Effector CD4-positive, alpha-beta T cell (primary cell): ENCODE measurements around the gene KRTAP1-4.
"Not testable (repeated sequence)": the region's sequence is repeated elsewhere in the genome, so short reads cannot be mapped to it uniquely, and the experiment has no call there.

Experiments
- DNase-seq: peaks from one replicate; pipeline ENCODE4 v3.0.0-alpha.2; 2020

The KRTAP1-4 gene

DNA sequence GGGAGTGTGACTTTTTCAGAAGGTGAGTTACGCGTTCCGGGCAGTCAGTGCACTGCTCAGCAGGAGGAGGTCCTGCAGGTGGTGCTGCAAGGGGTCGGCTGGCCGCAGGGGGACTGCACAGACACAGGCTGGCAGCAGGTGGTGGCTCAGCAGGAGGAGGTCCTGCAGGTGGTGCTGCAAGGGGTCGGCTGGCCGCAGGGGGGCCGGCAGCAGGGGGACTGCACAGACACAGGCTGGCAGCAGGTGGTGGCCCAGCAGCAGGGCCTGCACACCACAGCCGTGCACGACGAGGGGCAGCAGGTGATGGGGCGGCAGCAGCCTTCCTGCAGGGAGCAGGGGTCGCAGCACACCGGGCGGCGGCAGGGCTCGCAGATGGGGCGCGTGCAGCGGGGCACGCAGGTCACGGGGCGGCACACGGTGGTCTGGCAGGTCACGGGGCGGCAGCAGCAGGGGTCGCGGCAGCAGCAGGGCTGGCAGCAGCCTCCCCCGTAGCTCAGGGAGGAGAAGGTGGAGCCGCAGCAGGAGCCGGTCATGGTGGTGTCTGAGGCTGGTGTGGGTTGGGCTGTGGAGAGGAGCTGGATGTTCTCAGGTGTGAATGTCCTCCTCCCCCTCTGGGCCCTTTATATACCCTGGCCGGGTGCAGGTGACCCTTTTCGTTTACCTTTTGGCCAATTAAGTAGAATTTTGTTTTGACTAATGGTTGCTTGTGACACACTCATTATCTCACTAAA is 16.9 kb upstream of the KRTAP1-4 start, which contains the start of gene KRTAP2-1:
Gene KRTAP2-1 (minus strand): TSS at position 582 of the 731 bp plus-strand sequence. CDS start 49 bp downstream, at position 533.
- not testable (repeated sequence) for DNase-seq

GRCh38 chr17:41042953-41043352 is 13.0 kb upstream of the KRTAP1-4 start:
- DNase-seq: no peak

DNA sequence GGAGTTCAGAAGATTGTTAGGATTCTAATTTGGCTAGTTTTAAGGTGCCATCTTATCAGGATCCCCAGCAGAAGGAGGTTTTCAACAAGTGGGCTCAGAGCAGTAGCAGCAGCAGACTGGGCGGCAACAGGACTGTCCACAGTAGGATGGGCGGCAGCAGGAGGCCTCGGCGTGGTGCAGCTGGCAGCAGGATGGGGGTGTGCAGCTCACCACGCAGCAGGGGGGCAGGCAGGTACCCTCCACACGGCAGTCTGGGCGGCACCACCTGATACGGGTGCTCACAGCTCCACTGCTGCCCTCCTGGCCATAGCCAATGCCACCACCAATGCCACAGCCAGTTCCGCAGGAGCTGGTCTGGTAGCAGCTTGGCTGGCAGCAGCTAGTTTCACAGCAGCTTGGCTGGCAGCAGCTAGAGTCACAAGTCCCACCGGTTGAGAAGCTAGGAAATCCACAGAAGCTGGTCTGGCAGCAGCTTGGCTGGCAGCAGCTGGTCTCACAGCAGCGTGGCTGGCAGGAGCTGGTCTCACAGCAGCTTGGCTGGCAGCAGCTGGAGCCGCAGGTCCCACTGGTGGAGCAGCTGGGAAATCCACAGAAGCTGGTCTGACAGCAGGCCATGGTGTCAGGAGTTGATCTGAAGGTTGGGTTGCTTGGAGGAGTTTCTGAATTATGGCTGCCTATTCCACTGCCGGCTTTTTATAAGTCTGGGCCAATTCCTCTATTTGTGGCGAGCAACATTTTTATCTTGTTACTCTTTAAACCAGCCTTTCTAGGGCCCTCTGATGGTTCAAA is 11.0 kb upstream of the KRTAP1-4 start, which contains the start of gene KRTAP1-1:
Gene KRTAP1-1 (minus strand): TSS at position 668 of the 789 bp plus-strand sequence. CDS start 53 bp downstream, at position 615.
- DNase-seq: not testable (repeated sequence)

- no peak for DNase-seq
These were observed 7.9 kb upstream of the KRTAP1-4 start for GRCh38 chr17:41037853-41038350.

DNA sequence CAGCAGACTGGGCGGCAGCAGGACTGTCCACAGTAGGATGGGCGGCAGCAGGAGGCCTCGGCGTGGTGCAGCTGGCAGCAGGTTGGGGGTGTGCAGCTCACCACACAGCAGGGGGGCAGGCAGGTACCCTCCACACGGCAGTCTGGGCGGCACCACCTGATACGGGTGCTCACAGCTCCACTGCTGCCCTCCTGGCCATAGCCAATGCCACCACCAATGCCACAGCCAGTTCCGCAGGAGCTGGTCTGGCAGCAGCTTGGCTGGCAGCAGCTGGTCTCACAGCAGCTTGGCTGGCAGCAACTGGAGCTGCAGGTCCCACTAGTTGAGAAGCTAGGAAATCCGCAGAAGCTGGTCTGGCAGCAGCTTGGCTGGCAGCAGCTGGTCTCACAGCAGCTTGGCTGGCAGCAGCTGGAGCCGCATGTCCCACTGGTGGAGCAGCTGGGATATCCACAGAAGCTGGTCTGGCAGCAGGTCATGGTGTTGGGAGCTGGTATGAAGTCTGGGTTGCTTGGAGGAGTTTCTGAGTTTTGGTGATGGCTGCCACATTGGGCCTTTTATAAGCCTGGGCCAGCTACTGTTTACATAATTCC is 4.4 kb upstream of the KRTAP1-4 start, which contains the start of gene KRTAP1-3:
Gene KRTAP1-3 (minus strand): TSS at position 529 of the 590 bp plus-strand sequence. CDS start 53 bp downstream, at position 476.
- DNase-seq: not testable (repeated sequence)

DNA sequence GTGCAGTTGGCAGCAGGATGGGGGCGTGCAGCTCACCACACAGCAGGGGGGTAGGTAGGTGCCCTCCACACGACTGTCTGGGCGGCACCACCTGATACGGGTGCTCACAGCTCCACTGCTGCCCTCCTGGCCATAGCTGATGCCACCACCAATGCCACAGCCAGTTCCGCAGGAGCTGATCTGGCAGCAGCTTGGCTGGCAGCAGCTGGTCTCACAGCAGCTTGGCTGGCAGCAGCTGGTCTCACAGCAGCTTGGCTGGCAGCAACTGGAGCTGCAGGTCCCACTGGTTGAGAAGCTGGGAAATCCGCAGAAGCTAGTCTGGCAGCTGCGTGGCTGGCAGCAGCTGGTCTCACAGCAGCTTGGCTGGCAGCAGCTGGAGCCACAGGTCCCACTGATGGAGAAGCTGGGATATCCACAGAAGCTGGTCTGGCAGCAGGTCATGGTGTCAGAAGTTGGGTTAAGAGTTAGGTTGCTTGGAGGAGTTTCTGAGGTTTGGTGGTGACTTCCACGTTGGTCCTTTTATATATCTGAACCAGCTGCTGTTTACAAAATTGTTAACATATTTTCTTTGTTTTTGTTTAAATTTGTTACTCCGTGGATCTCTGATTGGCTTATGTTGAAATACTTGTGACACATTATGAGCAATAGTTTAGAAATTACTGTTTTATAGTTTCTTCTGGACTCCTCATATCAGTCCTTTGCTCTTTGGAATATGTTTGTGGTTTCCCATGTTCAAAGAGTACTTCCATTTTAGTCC is 3.1 kb downstream of the KRTAP1-4 start, which contains the start of gene KRTAP1-5:
Gene KRTAP1-5 (minus strand): TSS at position 494 of the 757 bp plus-strand sequence. CDS start 53 bp downstream, at position 441.
- no peak for DNase-seq

- DNase-seq: no peak
These were observed 5.3 kb downstream of the KRTAP1-4 start for GRCh38 chr17:41024697-41025096.

GRCh38 chr17:41020336-41020735 is 9.7 kb downstream of the KRTAP1-4 start:
- no peak for DNase-seq

DNA sequence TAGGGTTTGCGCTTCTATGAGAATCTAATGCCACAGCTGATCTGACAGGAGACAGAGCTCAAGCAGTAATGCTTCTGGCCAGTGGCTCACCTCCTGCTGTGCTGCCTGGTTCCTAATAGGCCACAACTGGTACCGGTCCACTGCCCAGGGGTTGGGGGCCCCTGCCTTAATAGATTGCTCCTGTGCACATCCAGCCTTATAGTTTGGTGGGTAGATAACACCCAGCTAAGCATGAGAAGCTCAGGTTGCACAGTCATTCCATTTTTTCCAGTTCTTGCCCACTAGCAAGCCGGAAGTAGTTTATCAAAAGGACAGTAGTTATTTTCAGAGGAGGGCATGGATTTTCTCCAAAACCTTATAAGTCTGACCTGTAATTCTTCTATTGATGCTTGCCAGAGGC is 10.6 kb downstream of the KRTAP1-4 start:
- DNase-seq: no peak

DNA sequence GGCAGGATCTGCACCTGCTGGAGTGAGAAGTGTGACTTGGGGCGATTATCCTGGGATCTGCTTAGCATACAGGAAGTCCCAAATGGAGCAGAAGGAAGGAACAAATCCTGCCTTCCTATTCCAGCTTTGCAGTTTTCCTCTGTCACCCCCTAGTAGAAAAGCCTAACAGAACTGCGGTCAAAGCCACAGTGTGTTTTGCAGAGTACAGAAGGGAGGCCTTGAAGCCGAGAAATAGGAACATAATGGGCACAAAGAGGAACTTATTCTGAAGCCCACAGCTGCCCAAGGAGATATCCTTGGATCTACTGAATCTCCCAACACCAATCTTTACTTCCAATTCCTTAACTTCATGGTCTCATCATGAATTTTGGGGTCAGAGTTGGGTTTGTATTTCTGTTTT is 11.5 kb downstream of the KRTAP1-4 start:
- DNase-seq: no peak

DNA sequence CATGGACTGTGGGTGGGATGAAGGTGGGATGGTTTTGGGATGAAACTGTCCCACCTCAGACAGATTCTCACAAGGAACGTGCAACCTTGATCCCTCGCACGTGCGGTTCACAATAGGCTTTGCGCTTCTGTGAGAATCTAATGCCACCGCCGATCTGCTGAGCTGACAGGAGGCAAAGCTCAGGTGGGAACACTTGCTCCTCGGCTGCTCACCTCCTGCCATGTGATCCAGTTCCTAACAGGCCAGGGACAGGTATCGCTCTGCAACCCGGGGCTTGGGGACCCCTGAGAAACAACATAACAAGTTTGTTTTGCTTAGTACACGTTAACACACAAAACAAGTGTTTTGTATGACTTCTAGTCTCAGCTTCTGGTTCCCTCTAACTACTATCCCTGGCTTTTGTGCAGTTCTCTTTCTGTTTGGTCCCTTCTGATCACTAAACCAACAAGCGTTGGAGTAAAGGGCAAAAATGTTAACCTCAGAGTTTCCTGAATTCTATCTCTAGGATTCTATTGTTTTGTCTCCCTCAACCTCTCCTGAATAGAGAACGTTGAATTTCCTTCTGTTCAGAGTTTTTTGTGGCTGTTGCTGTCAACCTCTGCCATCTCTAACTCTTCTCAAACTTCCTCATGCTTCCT is 13.3 kb downstream of the KRTAP1-4 start:
- no peak for DNase-seq

GRCh38 chr17:41015454-41015853 is 14.5 kb downstream of the KRTAP1-4 start:
- no peak for DNase-seq

DNA sequence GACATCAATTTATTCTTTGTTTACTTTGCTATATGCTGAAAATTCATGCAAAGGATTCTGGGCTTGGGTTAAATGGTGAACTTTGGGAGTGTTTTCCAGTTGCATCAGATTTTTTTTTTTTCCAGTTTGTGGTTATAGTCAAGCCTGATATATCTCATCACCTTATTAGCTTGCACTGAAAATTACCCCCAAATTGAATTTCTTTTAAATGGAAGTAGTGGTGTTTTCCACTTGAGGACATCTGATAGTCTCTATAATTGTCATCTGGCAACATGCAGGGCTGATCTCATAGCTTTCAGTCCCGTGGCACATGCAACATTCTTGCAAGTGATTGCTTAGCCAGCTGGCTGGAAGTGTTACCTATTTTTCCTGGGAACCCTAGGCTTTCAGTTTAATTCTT is 16.4 kb downstream of the KRTAP1-4 start:
- DNase-seq: no peak

GRCh38 chr17:41013181-41013580 is 16.8 kb downstream of the KRTAP1-4 start:
- DNase-seq: no peak

DNA sequence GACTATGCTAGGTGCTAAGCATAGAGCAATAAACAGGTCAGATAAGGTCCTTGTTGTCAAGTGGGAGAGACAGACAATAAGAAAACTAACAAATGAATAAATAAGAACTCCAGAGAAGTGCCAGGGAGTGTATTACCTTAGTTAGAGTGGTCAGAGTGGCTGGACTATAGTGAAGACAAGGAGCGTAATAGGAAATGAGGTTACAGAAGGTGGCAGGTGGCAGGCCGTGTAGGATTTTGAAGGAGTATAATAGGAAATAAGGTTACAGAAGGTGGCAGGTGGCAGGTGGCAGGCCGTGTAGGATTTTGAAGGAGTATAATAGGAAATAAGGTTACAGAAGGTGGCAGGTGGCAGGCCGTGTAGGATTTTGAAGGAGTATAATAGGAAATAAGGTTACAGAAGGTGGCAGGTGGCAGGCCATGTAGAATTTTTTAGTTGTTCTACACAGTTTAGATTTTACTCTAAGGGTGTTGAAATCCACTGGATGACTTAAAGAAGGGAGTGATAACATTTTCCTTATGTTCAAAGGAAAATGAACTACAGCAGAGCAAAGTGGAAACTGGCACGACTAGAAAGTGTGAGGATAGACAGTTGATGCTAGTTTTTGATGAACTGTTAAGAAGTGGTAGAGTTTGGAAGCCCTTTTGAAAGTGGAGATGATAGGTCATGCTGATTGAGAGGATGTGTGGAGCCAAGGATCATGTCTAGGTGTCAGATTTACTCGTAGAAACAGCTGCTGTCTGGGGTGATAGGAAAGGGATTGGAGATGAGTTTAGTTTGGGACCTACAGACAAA is 17.5 kb downstream of the KRTAP1-4 start:
- DNase-seq: no peak

DNA sequence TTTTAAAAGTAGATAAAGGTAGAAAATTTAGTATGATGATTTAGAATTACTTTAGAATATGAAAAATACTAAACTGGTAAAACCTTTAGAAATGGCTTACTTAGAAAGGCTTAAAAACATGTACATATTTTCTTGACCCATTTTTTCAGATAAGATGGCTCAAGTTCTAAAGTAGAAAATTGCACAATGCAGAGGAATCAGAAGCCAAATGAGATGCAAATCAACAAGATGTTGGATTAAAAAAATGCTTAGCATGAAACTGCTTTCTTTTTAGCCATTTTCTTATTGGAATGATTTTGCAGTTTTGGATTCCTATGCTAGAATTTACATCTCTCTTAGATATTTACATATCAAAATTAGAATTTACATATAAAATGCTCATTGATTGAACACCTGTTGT is 19.6 kb downstream of the KRTAP1-4 start:
- no peak for DNase-seq

DNA sequence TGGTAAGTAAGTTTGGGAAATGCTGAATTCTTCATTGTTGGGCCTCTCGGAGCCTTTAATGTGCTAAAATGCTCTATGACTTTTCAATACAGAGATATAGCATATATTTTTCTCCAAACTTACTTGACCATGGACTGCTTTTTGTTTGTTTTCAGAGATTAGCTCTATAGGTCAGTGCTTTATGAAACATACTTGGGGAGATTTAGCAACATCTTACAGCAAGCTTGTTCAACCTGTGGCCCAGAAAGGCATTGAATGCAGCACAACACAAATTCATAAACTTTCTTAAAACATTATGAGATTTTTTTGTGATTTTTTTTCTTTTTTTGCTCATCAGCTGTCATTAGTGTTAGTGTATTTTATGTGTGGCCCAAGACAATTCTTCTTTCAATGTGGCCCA is 20.1 kb downstream of the KRTAP1-4 start:
- DNase-seq: no peak

GRCh38 chr17:41009301-41009760 is 20.7 kb downstream of the KRTAP1-4 start:
- DNase-seq: no peak

- DNase-seq: no peak
These were observed 21.2 kb downstream of the KRTAP1-4 start, which contains the start of gene KRTAP3-1 for GRCh38 chr17:41008811-41009210. Gene KRTAP3-1 (minus strand): TSS chr17:41009128. CDS start chr17:41009074, 54 bp downstream.

DNA sequence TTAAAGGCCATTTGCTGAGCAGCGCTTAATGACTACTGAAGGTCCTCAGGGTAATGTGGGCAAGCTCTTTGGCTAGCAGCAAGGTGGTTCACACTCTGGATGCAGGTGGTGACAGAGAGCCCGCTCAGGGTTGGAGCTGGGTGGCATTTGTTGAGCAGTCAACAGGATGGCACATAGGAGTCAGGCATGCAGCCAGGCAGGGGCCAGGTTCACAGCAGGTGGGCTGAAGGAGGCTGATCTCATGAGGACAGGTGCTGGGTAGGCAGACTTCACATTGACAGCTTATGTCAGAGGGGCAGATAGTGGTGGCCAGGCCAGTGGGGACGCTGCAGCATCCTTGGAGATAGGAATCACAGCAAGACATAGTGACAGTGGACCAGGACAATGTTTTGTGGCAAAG is 25.6 kb downstream of the KRTAP1-4 start:
- DNase-seq: no peak

DNA sequence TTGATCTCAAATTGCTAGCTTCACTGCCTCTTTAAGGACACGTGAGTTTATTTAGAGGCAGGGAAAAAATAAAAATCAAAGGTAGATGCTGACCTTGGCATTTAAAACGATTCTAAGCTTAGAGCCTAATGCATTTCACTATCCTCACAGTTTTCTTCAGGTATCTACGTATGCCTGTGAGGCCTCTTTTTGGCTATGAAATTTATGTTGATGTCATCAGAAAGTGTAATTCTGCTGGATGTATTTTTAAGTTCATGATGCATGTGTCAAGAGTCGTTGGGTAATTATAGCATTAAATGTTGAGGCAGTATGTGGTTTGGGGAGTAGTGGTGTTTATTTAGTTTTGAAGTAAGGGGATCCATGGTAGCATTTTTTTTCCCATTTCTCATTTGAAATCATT is 26.1 kb downstream of the KRTAP1-4 start:
- DNase-seq: no peak
